MCF 10A (cell line): ENCODE results near the gene ST7. TPM values are rescaled to one million over a fixed set of nuclear protein-coding genes. Genes with fewer than 3 reads are reported as not detected.

Source experiments
- BruUV-seq: library from RNA; stranded (reverse); fragments of 400-500 nt; replicated peaks from 2 replicates; lab custom pipeline; 2021; lab: Mats Ljungman, UMichigan
- CTCF ChIA-PET: fragments of 300-600 bp; sonication (Branson Sonifier 250); formaldehyde crosslinking; extraction: SDS; loops from one replicate; lab custom pipeline; 2021; ENCODE audit warnings: antibody characterized with exemption, inconsistent platforms; lab: Yijun Ruan, JAX
- POLR2A ChIA-PET: fragments of 300-600, 350-650 bp; sonication (Branson Sonifier 250); formaldehyde crosslinking; extraction: SDS; loops from one replicate; lab custom pipeline; 2020; ENCODE audit warnings: antibody characterized with exemption, inconsistent platforms; lab: Yijun Ruan, JAX
- DNase-seq: peaks from one replicate; pipeline ENCODE4 v3.0.0-alpha.2; 2018; ENCODE audit not compliant: unreplicated experiment
- H3K27ac Mint-ChIP-seq: one replicate; pipeline ENCODE4 v1.8.0; 2022; ENCODE audit warnings: mild to moderate bottlenecking, low read depth, mixed read lengths; ENCODE audit not compliant: unreplicated experiment
- H3K27me3 Mint-ChIP-seq: one replicate; pipeline ENCODE4 v1.8.0; 2022; ENCODE audit warnings: mixed read lengths; ENCODE audit not compliant: insufficient read depth, unreplicated experiment
- H3K36me3 Mint-ChIP-seq: one replicate; pipeline ENCODE4 v1.8.0; 2022; ENCODE audit warnings: mild to moderate bottlenecking, moderate library complexity, mixed read lengths; ENCODE audit not compliant: insufficient read depth, unreplicated experiment
- H3K4me1 Mint-ChIP-seq: one replicate; pipeline ENCODE4 v1.8.0; 2022; ENCODE audit warnings: mixed read lengths; ENCODE audit not compliant: insufficient read depth, unreplicated experiment
- H3K4me3 Mint-ChIP-seq: one replicate; pipeline ENCODE4 v1.8.0; 2022; ENCODE audit warnings: mild to moderate bottlenecking, moderate library complexity, mixed read lengths; ENCODE audit not compliant: unreplicated experiment
- H3K9me3 Mint-ChIP-seq: one replicate; pipeline ENCODE4 v1.8.0; 2022; ENCODE audit warnings: mixed read lengths; ENCODE audit not compliant: unreplicated experiment
- intact Hi-C: fragments of 100-400 bp; cut with micrococcal nuclease; formaldehyde crosslinking; loops from 2 replicates; pipeline ENCODE4 v1.14.1; 2022
- total RNA-seq: library from RNA; stranded (reverse); gene quantifications from 2 replicates; pipeline ENCODE4 v1.2.3, GENCODE V29; 2022
- TF ChIP-seq, protein P1 (sequence below): fragments of 200-600 bp; IDR thresholded peaks from one replicate; pipeline ENCODE4 v1.8.0; 2022; ENCODE audit warnings: antibody characterized with exemption, mild to moderate bottlenecking; ENCODE audit not compliant: unreplicated experiment

The ST7 gene
- total RNA-seq, 1 experiment from 2014 or later, result 18.5 TPM

DNA sequence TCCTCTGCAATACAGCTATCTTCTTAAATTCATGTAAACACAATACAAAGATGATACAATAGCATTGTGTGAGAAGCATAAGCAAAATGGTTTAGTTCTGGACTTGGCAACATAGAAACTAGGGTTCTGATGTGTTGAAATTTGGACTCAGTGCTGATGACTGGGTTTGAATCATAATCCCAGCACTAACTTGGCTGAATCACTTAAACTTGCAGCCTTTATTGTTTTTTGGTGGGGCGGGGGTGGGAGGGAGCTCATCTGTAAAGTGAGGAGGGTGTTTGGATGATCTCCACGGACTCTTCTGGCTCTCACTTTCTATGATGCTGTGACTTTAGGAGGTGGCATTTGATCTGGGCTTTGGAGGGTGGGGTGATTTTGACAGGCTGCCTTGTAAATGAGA, 211.3 kb downstream of the ST7 start:
- H3K27ac Mint-ChIP-seq, result no peak overlapping the region
- TF ChIP-seq, protein P1, sequence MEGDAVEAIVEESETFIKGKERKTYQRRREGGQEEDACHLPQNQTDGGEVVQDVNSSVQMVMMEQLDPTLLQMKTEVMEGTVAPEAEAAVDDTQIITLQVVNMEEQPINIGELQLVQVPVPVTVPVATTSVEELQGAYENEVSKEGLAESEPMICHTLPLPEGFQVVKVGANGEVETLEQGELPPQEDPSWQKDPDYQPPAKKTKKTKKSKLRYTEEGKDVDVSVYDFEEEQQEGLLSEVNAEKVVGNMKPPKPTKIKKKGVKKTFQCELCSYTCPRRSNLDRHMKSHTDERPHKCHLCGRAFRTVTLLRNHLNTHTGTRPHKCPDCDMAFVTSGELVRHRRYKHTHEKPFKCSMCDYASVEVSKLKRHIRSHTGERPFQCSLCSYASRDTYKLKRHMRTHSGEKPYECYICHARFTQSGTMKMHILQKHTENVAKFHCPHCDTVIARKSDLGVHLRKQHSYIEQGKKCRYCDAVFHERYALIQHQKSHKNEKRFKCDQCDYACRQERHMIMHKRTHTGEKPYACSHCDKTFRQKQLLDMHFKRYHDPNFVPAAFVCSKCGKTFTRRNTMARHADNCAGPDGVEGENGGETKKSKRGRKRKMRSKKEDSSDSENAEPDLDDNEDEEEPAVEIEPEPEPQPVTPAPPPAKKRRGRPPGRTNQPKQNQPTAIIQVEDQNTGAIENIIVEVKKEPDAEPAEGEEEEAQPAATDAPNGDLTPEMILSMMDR, result no peak
- ChIA-PET POLR2A (no interaction called here), CTCF (interaction anchor here (0.8 kb wide), 1 partner anchor 33 kb away, joined by 3 read pairs; no protein-coding TSS in a partner anchor)
- H3K27me3 Mint-ChIP-seq, result no peaks in the 10 kb centered on the region
- H3K4me1 Mint-ChIP-seq, result peaks cover 8% of the 10 kb centered on the region
- no peak overlapping the region for H3K4me3 Mint-ChIP-seq
- intact Hi-C loops, result no loop called here
- no peaks in the 10 kb centered on the region for H3K36me3 Mint-ChIP-seq
- no TSS peak for BruUV-seq
- peak; percentile 63 for DNase-seq
- no peaks in the 10 kb centered on the region for H3K9me3 Mint-ChIP-seq

DNA sequence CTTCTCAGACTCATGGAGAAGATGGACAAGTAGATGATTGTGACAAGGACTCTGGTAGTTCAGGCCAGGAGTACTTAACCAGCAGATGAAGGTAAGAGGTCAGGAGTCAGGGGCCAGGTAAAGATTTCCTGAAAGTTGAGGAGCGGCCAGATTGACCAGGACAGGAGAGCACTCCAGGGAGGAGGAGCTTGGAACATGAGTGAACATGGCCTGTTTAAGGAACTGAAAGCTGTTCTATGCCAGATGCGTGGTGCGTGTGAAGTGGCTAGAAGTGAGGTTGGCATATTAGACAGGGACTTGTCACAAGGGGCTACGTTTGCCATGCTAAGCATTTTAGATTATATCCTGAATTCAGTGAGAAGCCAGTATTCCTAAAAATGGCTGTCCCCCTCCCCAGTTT, 212.4 kb downstream of the ST7 start:
- TF ChIP-seq, protein P1, result no peak
- H3K4me3 Mint-ChIP-seq, result no peak overlapping the region
- H3K9me3 Mint-ChIP-seq, result no peaks in the 10 kb centered on the region
- DNase-seq, result no peak
- no peaks in the 10 kb centered on the region for H3K27me3 Mint-ChIP-seq
- POLR2A ChIA-PET, result interaction anchor here (0.8 kb wide), 1 partner anchor 154 kb away, joined by 3 read pairs; no protein-coding TSS in a partner anchor
- intact Hi-C loops, result no loop called here
- CTCF ChIA-PET, result no interaction called here
- BruUV-seq, result no TSS peak
- H3K27ac Mint-ChIP-seq, result no peak overlapping the region
- peaks cover 8% of the 10 kb centered on the region for H3K4me1 Mint-ChIP-seq
- H3K36me3 Mint-ChIP-seq, result no peaks in the 10 kb centered on the region

- Mint-ChIP-seq H3K36me3 (peaks cover 13% of the 10 kb centered on the region), H3K4me3 (no peak overlapping the region), H3K9me3 (no peaks in the 10 kb centered on the region), H3K27ac (no peak overlapping the region), H3K27me3 (no peaks in the 10 kb centered on the region), H3K4me1 (peaks cover 1% of the 10 kb centered on the region)
- TF ChIP-seq, protein P1, result no peak
- ChIA-PET CTCF (no interaction called here), POLR2A (no interaction called here)
- peak; percentile 57 for DNase-seq
- intact Hi-C loops, result no loop called here
- no TSS peak for BruUV-seq
Observed at GRCh38 chr7:117169907-117170306, 216.6 kb downstream of the ST7 start.

DNA sequence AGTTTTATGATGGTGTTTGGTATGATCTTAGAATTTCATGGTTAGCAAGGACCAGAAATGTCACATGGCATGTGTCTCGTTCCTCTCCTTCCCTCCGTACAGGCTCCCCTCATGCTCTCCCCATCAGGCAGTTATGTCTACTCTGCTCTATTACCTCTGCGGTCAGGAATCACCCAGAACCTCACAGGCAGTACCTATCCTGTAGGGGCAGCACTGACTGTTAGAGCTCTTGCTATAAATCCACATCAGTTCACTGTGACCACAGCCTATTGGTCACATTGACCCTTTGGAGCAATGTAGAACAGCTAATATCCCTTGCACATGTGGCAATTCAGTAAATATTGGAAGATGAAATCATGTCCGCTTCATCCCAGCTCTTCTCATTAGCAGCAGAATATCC, 217.8 kb downstream of the ST7 start:
- ChIA-PET POLR2A (no interaction called here), CTCF (interaction anchor here (0.6 kb wide), 1 partner anchor 11 kb away, joined by 3 read pairs; no protein-coding TSS in a partner anchor)
- Mint-ChIP-seq H3K4me3 (no peak overlapping the region), H3K4me1 (no peaks in the 10 kb centered on the region), H3K27me3 (no peaks in the 10 kb centered on the region), H3K27ac (no peak overlapping the region), H3K36me3 (peaks cover 13% of the 10 kb centered on the region), H3K9me3 (no peaks in the 10 kb centered on the region)
- no peak for DNase-seq
- TF ChIP-seq, protein P1, result no peak
- no TSS peak for BruUV-seq
- intact Hi-C loops, result no loop called here
